Suprapubic skin (tissue), 3 donors: ENCODE data around the gene OXER1.

Source experiments
- EP300 ChIP-seq: sonication (generic); formaldehyde crosslinking; IDR thresholded peaks from one replicate; pipeline ENCODE4 v1.6.1; 2017; ENCODE audit warnings: antibody characterized with exemption
- TF ChIP-seq, protein P1 (sequence below), 2 donors: fragments of 200-600 bp in 1 of 2; fragments of 450-650 bp in 1 of 2; sonication (generic) in 1 of 2; IDR thresholded peaks; one replicate each; pipeline ENCODE4 v1.5.1; 2016 to 2019; ENCODE audit warnings: antibody characterized with exemption in 2 of 2, mild to moderate bottlenecking in 1 of 2, moderate library complexity in 1 of 2

DNA sequence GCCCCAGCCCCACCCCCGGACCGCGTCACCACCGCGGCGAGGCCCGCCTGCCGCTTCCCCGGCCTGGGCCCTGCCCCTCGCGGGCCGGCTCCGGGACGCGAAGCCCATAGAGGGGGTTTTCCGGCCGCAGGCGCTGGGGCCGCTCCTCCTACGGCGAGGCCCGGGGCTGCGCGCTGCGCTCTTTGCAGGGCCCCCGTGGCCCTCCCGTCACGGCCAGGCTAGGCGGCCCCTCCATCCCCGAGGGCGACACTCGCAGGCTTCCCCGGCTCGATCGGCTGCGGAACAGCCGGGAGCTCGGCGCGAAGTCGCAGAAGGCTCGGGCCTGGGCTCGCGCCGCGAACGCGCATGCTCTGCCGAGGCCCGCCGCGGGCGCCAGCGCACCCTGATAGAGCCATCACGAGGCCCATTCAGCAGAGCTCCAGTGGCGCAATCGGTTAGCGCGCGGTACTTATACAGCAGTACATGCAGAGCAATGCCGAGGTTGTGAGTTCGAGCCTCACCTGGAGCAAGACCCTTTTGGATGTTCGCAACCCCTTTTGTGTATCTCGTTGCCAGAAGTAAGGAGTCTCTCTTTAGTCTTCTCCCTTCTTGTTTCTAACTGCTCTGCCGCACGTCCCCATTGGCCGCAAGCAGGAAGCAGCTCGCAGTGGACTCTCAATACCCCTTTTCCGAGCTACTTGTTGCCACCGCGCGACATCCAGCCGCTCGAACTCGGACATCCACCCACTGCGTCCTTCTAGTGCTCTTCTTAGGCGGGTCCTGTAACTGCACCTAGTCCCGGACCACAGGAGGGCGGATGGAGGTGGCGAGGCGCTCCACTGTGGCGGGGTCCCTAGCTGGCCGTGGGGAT, 46.4 kb upstream of the OXER1 start:
- TF ChIP-seq, protein P1, sequence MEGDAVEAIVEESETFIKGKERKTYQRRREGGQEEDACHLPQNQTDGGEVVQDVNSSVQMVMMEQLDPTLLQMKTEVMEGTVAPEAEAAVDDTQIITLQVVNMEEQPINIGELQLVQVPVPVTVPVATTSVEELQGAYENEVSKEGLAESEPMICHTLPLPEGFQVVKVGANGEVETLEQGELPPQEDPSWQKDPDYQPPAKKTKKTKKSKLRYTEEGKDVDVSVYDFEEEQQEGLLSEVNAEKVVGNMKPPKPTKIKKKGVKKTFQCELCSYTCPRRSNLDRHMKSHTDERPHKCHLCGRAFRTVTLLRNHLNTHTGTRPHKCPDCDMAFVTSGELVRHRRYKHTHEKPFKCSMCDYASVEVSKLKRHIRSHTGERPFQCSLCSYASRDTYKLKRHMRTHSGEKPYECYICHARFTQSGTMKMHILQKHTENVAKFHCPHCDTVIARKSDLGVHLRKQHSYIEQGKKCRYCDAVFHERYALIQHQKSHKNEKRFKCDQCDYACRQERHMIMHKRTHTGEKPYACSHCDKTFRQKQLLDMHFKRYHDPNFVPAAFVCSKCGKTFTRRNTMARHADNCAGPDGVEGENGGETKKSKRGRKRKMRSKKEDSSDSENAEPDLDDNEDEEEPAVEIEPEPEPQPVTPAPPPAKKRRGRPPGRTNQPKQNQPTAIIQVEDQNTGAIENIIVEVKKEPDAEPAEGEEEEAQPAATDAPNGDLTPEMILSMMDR (IDR thresholded peaks at IDR 0.05), result no peak
- TF ChIP-seq EP300, result no peak
